NK-92 treated with Interleukin-12 subunit alpha and Interleukin-12 subunit beta, amount 100 ng/mL, for 24 hours (cell line): ENCODE measurements around the gene MRPL40.

ENCODE experiments used
- DNase-seq: peaks from one replicate; lab custom pipeline; 2025; lab: John Stamatoyannopoulos, UW

The MRPL40 gene

DNA sequence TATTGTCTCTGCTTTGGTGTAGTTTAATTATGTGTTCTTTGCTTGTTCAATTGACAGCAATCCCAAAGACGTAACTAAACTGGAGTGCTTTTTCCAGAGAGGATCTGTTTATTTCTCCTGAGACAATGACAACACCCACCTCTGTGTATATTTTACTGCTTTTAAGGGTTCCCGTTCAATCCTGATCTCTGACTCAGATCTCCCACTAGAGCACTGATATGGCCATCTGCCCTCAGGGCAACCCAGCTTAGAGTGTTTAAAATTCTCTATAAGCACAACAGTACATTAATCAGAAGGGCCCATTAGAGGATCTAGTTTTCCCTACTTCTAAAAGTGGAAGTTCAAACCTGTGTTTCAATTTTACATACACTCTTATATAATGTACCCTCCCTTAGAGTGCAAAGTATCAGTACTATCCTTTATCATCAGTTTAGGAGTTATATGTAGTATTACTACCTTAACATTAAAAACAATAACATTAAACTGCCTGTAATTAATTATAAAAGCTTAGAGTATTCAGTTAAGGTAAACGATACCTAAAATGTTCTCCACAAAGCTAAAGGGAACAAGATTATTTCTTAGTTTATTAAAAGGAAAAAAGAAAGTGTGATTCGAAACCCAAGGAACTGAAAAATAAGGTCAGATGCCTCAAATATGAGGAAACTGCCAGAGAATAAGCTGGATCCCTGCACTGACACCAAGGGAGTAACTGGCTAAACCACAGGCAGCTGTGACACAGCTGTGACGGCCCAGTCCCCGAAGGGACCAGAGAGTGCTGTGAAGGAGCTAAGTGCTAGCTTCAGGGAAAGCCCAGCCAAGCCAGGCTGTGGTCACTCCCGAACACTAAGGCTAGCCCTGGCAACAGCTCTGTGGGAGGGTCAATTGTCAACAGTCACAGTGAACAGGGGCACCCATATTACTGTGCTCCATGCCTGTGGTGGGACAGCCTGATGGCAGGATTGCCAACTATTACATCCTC lies 31.4 kb downstream of the MRPL40 start:
- DNase-seq: no peak

DNA sequence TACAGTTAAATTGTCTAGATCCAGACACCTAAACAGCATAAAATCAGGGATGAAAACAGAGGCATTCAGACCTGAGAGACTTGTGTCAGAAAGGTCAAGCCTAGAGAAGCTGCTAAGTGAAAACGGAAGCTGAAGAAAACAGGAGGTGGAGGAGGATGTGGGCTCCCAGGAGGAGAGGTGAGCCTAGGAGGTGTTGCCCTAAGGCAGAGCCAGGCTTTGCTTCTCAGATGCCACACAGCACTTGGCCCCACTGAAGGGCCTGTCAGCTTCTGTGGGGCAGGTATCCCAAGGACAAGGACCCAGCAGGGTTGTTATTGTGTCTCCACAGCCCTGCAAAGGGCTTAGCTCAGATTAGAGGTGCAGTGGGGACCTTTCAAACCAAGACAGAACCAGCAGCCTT lies 32.2 kb downstream of the MRPL40 start:
- no peak for DNase-seq

DNA sequence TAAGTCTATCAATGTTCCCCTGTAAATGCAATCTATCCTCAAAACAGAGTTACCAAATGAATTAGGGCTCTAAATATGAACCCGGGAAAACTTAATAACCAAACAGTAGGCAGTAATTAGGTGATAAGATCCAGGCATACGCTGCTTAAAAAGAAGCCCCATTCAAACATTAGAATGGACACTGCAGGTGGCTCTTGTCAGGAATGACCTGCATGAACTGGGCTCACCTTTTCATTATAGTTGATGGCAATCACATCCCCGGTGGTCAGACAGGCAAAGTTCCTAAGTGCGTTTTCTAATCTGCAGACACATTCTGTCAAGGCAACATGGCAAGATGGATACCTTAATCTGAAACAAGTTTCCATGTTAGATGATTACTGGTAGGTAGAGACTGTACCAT lies 32.6 kb downstream of the MRPL40 start:
- DNase-seq: no peak

DNA sequence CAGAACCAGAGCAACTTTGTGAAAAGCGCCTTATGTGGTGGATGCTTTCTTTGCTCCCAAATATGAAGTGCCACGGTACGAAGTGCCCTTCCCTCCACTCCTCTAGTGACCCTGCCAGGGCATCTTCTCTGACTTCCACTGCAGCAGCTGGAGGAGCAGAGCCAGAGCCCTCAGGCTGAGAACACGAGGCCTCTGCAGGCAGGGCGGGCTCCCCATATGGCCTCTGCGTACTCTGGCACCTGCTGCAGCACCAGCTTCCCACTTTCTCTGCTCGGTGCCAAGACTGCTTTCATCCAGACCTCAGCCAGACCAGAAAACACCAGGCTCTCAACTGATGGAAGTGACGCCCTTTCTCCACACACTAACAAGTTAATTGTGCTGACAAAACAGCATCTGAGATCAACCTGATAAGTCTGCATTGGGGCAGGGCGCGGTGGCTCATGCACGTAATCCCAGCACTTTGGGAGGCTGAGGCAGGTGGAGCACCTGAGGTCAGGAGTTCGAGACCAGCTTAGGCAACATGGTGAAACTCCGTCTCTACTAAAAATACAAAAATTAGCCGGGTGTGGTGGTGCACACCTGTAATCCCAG lies 33.9 kb downstream of the MRPL40 start:
- DNase-seq: no peak

DNA sequence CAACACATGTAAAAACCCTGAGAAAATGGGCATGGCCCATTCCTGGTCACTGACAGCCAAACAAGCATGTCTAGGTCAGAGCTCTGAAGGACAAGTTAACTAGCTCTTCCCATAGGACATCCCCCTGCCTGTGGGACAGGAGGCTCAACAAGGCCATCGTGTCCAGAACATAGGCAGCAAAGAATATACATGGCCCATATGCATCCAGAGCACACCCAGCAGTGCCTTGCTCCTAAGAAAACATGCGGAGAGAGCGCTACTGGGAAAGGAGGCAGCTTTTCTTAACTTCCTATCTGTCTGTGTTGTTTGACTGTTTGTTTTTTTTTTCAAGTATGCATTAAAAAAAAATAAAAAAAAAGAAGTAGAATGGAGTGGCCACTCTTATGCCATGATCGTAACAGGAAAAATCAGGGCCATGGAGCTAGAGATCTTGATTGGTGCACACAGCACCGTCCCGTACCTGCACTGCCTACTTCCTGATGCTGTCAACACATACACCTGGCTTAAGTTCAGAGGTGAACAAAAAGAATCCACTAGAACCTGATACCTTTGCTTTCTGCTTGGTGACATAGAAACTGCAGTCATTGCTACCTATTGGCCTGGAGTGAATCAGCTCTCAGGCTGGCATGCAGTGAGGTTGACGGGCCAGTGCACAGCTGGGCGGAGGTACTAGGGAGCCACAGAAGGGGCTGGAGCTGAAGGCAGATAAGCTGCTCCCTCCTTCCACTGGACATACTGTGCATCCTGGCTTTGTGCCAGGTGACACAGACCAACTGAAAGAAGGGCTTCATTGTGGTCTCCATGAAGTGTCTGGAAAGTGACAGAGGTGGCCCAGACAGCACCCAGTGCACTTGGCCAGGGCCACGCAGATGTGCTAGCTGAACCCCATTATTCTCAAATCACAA lies 34.8 kb downstream of the MRPL40 start:
- DNase-seq: no peak

DNA sequence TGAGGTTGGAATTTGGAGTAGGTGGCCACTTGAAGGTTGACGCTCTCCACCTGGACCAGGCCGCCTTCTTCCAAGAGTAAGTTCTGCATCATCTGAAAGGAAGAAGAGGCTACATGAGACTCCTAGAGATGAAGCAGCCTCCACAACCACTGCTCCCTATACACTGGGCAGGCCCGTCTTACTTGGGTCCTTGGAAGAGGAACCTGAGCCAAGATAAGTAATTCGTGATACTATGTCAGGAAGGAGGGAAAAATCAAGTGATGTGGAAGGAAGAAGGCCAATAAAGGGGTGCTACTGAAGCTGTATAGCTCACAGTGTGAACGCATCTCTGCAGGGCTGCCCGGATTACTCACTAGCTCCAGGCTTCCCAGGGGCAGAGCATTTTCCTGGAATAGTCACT lies 35.6 kb downstream of the MRPL40 start:
- no peak for DNase-seq

DNA sequence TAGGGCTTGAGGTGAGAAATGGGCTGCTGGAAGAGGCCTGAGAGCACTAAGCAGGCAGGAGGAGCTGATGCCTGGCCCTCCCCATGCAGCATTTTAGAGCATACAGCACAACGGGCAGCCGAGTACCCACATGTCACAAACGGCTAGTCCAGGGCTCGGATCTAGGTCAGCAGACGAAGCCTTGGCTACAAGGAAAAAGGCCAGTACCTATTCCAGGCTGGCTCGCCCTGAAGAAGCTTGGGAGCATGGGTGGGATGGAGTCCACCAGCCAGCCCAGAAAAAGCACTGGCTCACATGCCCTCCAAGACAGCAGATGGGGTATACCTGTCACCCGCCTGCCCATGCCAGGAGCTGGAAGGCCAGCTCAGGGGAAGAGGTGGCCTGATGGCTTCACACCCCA lies 37.1 kb downstream of the MRPL40 start:
- DNase-seq: no peak

DNA sequence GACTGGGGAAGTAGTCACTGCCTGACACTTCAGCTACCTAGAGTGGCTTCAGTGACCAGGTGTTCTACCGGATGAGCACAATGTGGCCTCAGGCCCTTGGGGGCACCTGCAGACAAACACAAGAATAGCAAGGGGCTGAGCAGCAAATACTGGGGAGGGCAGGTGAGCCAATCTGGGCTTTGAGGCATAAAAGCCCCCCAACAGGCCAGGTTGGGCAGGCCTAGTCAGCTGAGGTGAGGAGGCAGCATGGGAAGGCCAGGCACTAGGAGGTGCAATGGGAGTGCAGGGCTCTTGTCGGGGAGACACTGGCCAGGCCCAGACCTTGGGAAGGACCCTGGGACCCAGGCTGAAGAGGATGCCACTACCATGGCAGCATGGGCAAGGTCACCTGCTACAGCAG lies 37.7 kb downstream of the MRPL40 start:
- no peak for DNase-seq

DNA sequence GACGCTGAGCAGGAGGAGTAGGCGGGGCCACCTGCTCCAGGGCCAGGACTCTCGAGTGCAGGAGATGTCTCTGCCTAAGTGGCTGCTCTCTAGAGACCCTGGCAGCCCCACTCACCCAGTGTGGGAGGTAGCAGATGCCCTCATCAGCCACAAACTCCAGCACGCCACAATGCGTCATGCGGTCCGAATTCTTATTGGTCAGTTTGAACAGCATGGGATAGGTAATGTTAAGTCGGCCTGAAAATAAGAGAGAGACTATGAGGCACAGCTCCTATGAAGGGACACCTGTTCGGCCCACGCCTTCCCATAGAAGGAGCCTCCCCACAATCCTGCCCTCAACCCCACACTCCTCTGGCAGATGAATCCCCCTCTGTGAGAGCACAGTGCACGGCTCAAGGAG lies 39.2 kb downstream of the MRPL40 start:
- no peak for DNase-seq

DNA sequence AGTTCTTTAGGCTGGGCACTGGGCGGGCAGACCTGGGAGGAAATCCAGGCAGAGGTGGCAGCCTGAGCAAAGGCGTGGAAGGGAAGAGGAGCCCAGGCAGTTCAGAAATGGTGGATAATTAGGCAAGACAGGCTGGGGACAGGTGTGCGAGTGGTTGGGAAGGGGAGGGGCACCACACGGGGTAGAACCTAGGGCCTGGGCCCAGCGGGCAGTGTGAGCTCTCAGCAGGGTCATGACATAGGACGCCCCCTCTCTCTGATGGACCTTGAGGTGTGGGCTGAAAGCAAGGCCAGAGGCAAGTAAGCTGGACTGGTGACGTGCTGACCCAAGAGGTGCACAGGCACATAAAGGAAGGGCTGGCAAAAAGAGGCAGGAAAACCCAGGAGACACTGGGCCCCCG lies 39.9 kb downstream of the MRPL40 start:
- DNase-seq: no peak

DNA sequence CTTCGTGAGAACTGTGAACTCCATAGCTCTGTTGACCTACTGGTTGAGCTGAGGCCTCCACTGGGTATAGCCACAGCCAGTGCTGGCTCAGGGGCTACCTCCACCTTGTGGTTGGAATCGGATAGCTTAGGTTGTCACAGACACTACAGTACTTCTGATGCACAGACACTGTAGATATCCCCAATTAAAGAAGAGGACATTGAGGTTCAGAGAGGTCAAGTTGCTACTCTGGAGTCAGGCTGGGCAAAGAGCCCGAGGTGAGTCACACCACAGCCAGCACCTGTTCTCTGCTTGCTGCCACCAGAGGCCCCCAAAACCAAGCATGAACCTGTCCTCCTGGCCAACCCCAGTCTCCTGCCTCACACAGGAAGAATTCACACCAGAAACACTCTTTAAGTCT lies 41.2 kb downstream of the MRPL40 start:
- DNase-seq: no peak

DNA sequence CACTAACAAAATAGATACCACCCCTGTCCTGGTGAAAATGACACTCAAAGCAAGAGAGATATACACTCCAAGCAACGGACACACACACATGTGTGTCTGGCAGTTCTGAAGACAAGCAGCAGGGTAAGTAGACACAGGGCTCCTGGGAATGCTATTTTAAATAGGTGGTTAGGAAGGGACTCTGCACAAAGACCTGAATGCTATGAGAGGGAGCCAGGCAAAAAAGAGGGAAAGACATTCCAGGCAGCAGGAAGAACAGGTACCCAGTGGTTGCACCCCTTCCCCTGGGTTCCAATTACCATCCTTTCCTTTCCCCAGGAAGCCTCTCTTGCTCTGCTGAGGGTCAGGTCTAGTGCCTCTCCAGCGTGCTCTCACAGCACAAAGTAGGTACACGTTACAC lies 43.7 kb downstream of the MRPL40 start:
- no peak for DNase-seq

DNA sequence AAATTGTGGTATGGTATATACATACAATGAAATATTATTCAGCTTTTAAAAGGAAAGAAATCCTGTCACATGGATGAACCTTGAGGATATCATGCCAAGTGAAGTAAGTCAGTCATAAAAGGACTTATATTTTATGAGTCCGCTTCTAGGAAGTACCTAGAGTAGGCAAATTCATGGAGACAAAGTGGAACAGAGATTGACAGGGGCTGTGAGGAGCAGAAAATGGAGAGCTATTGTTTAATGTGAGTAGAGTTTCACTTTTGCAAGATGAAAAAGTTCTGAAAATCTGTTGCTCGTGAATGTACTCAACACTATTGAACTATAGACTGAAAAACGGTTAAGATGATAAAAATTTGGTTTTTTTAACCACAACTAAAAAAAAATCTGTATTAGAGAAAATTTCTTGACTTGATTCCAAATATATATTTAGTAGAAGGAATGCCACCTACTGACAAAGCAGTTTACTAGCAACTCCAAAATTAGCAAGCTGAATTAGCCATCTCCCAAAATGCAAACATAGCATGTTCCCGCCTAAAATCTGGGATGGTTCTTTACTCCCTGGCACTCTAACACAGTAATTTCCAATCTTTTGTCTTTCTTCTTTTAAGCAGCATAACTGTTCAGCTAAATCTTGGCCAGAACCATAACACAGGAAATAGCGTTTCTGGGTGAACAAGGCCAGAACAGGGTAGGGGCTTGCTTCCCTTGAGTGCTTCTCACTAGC lies 45.1 kb downstream of the MRPL40 start:
- DNase-seq: no peak

DNA sequence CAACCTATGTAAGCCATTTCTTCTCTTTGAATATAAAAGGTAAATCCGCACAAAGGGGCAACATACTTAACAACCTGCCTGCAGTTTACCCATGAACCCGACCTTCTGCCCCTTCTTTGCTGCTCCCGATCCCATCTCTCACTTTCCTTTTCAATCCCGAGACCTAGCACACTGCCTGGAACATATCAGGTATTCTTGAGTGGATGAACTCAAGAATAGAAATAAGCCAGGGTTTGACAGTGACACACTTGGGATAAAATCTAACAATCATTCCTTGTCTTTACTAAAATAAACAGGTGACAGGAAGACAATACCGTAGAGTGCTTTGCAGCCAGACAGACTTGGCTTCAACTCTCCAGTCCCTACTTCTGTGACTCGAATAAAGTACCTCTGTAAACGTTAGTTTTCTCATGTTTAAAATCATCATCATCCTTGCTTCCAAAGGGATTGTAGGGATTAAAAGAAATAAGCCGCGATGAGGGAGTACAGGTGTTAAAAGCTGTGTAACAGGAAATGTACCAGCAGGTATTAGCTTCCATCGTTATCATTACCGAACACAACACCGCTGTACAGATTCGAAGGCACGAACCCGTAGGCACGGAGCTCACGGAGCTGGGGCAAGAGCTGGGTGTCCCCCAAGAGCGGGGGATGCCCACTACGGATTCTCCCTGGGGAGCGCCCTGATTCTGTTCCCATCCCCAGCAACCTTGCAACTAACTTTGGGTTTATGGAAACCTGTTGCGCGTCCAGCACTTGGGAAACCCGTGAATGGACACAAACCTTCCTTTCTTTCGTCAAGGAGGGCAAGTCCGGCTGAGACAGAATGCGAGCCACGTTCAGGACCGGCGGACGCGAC lies 45.9 kb downstream of the MRPL40 start:
- no peak for DNase-seq

DNA sequence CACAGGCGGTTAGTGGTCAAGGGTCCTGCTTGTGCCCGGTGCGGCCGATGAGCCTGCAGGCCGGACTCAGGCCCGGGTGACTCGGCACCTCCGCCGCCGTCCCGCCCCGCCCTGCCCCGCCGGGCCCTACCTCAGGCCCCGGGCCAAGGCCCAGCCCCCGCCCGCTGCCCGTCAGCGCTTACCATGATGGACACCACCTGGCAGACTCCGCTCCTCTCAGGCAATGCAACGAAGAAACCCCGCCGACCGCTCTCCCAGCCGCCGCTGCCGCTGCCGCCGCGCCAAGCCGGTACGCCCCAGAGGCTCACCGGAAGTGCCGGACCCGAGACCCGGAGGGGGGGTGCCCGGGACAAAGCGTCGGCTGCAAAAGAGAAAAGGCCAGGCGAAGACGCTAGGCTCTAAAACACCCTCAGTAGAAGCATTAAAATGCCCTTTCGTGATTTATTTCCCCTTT lies 46.6 kb downstream of the MRPL40 start, which contains the start of gene UFD1:
Gene UFD1 (minus strand): TSS at position 293 of the 454 bp plus-strand sequence. CDS start 108 bp downstream, at position 185.
- DNase-seq: peak; percentile 51

DNA sequence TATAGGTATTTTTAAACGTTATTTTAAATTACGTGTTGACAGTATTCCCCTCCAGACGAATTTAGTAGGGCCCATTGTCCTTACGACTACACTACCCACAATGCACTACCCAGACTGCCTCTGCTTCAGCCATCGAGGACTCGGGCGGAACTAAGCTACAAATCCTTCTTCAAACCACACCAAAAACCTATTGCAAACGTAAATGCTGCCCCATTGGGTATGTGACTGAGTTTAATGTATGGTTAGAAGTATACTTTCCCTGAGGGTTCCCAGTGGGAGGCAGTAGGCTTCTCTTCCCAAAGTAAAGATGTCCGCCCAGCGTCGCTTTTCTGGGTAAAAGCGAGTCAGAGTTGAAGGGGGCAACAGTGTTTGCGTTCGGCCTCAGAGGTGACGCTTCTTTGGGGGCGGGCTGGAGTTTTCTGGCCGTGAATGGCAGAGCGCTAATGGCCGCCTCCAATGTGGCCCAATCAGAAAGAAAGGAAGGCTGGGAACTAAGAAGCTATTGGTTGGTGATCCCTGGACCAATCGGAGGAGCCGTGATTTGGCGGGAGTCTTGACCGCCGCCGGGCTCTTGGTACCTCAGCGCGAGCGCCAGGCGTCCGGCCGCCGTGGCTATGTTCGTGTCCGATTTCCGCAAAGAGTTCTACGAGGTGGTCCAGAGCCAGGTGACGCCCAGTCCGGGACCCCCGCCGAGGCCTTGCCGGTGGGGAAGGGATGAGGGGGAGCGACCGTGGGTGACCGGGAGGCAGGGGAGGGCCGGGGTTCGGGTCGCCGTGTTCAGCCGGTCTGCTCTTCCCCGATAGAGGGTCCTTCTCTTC lies 47.2 kb downstream of the MRPL40 start, which contains the start of gene CDC45:
Gene CDC45 (plus strand): TSS at position 566 of the 818 bp plus-strand sequence. CDS start 49 bp downstream, at position 615.
- DNase-seq: peak; percentile 88

DNA sequence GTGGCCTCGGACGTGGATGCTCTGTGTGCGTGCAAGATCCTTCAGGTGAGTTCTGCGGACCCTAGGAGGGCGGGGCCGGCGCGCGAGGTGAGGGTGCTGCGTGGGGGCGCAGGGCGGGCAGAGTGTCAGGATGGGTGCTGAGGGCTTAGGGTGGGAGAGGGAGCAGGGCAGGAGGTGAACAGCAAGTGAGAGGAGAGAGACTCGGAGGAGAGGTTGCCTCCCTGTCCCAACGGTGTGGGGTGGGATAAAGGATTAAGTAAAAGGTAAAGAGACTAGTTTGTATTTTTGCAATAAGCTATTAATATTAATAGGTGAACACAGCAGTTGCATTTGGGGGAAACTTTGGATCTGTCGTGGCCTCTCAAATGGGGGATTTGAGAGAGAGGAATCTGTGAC lies 47.8 kb downstream of the MRPL40 start:
- no peak for DNase-seq

DNA sequence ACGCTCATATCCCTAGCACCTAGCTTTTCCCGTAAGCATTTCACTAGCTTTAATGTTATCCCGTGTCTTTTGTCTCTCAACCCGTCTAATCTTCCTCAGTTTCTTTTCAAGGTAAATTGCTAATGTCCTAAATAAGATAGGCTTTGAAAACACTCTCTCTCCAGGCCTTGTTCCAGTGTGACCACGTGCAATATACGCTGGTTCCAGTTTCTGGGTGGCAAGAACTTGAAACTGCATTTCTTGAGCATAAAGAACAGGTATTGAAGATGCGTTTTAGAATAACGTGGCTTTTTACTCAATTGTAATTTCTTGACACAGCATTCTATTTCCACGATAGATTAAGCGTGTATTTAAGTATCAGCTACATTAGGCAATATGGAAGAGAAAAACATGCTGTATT lies 48.4 kb downstream of the MRPL40 start:
- DNase-seq: no peak

DNA sequence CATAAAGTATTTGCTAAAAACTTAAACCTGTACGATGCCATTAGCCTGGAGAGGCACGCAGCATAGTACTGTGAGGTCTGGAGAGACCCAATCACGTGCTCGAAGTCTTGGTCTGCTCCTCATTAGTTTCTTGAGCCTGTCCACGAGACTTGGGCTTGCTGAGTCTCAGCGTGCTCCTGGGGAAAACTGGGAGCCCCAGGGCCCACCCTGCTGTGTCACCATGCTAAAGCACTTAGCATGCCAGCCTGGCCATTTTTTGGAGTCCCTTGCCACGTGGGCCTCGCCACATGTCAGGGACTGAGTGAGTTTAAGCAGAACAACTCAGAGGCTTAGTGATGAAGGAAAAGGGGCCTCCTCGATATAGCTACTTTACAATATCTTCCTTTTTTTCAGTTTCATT lies 50.0 kb downstream of the MRPL40 start:
- no peak for DNase-seq
